Epithelial cell of prostate (primary cell): ENCODE data around the gene TRMT112.
"Not testable (repeated sequence)": the region's sequence is repeated elsewhere in the genome, so short reads cannot be mapped to it uniquely, and the experiment has no call there.

ENCODE experiments used
- DNase-seq: peaks from one replicate; pipeline ENCODE4 v3.0.0-alpha.2; 2011; ENCODE audit warnings: low read depth, low spot score
- H3K27ac ChIP-seq: fragments of 450-650 bp; 2 replicates; pipeline ENCODE4 v1.5.1; 2017; ENCODE audit warnings: mild to moderate bottlenecking

TRMT112 gene

GRCh38 chr11:64314805-64315561 lies 2.4 kb downstream of the TRMT112 start:
- DNase-seq: no peak
- no peak overlapping the region for H3K27ac ChIP-seq

DNA sequence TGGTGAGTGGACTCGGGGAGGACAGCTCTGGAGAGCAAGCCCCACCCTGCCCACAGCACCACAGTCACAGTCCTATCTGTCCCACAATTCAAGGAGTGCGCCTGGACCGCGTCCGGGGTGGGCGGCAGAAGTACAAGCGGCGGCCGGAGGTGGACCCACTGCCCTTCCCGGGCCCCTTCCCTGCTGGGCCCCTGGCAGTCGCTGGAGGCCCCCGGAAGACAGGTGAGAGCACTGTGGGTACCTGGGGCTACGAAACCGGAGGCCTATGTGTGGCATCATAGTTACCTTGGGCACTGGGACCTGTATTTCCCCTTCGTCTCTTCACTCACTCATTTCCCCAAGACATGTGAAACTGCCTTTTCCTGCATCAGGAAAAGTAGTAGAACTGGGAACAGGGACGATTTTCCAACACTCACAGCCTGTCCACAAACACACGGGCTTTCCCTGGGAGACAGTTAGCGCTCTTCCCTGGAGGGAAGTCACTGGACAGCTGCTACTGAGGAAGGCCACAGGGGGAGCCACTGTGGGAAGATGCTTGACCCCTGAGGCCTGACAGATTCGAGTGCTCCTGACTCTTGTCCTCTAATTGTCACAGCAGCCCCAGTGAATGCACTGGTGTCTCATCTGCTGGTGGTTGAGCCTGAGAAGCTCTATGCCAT lies 3.1 kb downstream of the TRMT112 start:
- no peak for DNase-seq

GRCh38 chr11:64313491-64314145 lies 3.7 kb downstream of the TRMT112 start:
- DNase-seq: no peak
- H3K27ac ChIP-seq: no peak overlapping the region

More for the DNA sequence above, 3.1 kb downstream of the TRMT112 start:
- H3K27ac ChIP-seq: no peak overlapping the region

DNA sequence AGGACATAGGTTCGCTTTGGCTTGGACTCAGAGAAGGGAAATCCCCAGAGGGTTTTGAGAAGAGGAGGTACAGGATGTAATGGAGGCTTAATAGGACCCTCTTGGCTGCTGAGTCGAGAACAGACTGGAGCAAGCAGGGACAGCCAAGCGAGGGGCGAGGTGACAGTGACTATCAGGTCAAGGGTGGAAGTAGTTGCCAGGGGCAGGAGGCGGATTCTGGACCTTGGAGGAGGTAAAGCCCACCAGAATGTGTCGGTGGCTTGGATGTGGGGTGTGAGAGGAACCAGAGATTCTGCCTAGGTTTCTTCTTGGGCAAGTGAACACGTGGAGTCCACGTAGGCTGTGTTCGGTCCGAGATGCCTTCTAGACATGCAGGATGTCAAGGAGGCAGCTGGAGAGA lies 4.4 kb downstream of the TRMT112 start:
- DNase-seq: no peak
- no peak overlapping the region for H3K27ac ChIP-seq

DNA sequence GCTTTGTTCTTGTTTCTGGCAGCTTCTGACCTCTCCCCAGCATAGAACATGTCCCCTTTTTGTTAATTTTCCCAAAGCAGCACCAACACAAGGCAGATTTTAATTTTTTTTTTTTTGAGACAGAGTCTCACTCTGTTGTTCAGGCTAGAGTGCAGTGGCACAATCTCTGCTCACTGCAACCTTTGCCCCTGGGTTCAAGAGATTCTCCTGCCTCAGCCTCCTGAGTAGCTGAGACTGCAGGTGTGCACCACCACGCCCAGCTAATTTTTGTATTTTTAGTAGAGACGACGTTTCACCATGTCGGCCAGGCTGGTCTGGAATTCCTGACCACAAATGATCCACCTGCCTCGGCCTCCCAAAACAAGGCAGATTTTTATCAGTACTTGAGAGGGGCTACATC lies 9.6 kb downstream of the TRMT112 start:
- H3K27ac ChIP-seq, DNase-seq: not testable (repeated sequence)

GRCh38 chr11:64306876-64307622 lies 10.3 kb downstream of the TRMT112 start:
- peak overlapping the region; percentile 74 for H3K27ac ChIP-seq
- DNase-seq: no peak

DNA sequence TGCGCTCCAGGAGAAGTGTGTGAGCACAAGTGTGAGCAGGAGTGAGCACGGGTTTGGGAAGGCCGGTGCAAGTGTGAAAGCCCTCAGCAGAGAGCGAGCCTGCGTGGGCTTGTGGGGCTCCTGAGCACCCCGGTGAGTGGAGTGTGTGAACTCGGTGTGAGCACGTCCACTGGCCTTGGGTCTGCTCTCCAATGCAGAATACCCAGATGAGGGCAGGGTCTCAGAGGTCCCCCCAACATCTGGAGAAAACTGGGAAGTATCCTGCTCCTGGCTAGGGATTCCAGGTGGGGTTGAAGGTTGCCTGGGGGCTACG lies 10.8 kb downstream of the TRMT112 start:
- DNase-seq: no peak
- peak overlapping the region; percentile 74 for H3K27ac ChIP-seq

GRCh38 chr11:64305691-64306562 lies 11.4 kb downstream of the TRMT112 start:
- peak overlapping the region; percentile 74 for H3K27ac ChIP-seq
- no peak for DNase-seq

DNA sequence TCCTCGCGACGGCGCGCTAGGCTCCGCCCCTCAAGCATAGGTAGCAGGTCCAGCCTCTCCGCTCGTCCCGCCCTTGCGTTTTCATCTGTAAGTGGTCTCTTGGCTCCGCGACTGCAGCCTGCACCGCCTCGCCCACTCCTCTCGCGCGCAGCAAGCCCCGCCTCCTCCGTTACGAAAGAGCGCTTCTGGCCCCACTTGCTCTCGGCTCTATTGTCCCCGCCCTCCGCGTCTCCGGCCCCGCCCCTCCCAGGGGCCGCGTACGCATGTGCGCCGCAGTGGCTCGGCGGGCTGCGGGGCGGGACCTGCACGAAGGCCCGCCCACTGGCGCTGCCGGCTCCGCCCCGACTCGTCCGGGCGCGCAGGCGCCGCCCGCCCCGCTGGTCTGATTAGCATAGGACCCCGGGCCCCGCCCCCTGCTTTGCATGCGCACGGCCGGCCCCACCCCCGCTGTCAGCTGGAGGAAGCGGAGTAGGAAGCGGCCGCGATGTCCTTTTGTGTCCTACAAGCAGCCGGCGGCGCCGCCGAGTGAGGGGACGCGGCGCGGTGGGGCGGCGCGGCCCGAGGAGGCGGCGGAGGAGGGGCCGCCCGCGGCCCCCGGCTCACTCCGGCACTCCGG lies 12.2 kb downstream of the TRMT112 start, which contains the start of gene ESRRA:
Gene ESRRA, plus strand, starts transcription at position 450 of the 616 bp plus-strand sequence. CDS start 1,656 bp downstream, outside the sequence.
- DNase-seq: peak; percentile 82

GRCh38 chr11:64304316-64305072 lies 12.9 kb downstream of the TRMT112 start:
- no peak for DNase-seq
- H3K27ac ChIP-seq: peak overlapping the region; percentile 74

More for the DNA sequence above, 12.2 kb downstream of the TRMT112 start, which contains the start of gene ESRRA:
- H3K27ac ChIP-seq: peak within 1 kb of the TSS; percentile 74

DNA sequence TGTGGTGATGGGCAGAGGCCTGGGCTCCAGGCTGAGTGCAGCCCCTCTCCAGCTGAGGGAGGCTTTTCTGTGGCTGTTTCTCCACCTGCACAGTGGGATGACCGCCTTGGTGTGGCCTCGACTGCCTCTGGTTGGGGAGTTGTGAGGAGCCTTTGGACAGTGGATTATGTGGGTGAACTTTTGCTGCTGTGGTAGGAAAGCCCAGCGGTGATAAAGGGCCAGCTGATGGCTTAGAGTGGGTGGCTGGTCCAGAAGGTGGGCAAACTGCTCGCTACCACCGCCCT lies 13.4 kb downstream of the TRMT112 start:
- peak overlapping the region; percentile 74 for H3K27ac ChIP-seq

DNA sequence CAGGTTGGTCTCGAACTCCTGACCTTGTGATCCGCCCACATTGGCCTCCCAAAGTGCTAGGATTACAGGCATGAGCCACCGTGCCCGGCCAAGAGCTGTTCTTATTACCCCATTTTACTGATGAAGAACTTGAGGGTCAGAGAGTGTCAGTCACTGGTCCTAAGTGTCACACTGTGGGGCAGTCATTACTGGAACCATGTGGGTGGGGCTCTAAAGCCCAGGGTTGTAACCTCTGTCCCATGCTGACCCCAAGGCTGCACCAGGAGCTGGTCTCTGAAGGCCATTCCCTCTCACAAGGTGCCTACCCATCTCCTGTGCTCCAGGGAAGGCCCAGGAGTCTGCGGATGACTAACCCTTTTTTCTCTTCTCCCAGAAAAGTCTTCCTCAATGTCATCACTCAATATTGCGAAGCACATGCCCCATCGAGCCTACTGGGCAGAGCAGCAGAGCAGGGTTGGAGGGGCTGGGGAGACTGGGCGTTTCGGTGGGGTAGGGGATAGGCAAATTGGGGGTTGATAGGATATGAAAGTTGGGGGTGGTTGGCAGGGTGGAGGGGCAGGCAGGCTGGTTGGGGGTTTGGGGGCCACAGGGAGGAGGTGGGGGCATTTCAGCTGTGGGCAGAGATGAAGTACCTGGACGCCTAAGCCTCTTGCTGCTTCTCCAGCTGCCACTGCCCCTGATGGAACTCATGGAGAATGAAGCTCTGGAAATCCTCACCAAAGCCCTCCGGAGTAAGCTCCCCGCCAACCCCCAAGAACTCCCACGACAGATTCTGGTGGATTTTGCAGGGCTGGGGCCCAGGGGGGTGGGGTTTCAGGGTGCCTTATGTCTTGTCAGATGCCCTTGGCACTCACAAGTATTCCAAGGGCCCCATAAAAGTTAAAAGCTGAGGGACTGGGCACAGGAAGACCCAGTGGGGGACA lies 14.0 kb downstream of the TRMT112 start:
- H3K27ac ChIP-seq: no peak overlapping the region
- no peak for DNase-seq

More for the DNA sequence above, 13.4 kb downstream of the TRMT112 start:
- no peak for DNase-seq

DNA sequence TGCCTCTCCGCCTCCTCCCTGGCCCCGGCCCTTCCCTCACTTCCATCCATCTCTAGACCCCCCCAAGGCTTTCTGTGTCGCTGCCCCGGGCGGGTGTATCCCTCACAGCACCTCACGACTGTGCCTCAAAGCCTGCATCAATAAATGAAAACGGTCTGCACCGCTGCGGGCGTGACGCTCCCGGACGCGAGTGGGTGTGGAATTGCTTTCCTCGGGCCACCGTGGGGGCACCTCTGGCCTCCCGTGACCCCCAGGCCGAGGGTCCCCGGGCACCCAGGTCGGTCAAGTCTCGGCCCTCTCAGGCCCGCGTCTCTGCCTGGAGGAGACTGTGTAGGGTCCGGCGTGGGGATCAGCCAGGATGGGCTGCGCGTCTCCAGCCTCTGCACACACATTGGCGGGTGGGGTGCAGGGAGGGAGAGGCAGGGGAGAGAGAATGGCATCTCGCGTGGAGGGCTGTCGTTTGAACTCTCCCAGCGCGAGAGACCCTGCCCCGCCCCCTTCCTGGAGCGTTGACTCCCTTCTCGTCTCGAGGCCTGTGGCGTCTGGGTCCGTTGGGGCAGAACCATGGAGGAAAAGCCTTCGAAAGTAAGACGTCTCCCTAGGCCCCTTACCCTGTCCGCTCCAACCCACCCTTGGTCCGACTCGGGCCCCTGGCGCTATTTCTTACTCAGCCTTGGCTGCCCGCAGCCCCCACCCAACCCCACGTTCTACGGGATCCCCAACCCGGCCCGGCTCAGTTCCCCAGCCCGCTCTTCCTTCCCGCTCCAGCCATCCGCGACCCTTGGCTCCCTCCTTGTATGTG lies 17.3 kb downstream of the TRMT112 start, which contains the start of gene CATSPERZ:
Gene CATSPERZ, plus strand, starts transcription at position 512 of the 802 bp plus-strand sequence. Its CDS starts 53 bp downstream, at position 565.
- no peak within 1 kb of the TSS for H3K27ac ChIP-seq
- DNase-seq: no peak

GRCh38 chr11:64298966-64299846 lies 18.2 kb downstream of the TRMT112 start:
- DNase-seq: no peak
- no peak overlapping the region for H3K27ac ChIP-seq

DNA sequence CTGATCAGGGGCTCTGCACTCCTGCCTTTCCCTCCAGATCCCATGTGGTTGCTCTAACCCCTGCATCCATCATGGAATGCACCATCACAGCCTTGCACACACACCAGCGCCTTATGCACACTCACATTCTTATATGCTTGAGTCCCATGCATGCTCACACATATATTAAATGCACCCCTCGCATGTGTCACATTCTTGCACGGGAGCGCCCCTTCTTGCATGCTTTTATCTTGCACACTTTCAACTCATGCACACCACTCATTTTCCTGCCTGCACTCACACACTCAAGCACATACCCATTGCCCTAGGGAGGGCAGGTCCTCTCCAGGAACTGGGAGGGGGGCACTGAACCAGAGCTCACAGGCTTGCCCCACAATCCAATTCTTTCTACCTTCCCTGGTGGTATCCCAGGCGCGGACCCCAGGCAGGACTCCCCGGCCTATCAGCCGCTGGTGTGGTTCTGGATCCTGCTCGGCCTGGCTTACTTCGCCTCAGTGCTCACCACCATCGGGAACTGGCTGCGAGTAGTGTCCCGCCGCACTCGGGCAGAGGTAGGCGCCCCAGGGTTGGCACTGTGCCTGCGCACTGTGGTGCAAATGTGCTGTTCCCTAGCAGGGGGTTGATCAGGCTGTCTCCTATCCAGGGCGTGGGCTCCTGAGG lies 19.5 kb downstream of the TRMT112 start:
- no peak for DNase-seq
- no peak overlapping the region for H3K27ac ChIP-seq
